HG03066 (cell line): ENCODE results near the gene NTM.

ENCODE experiments used
- ATAC-seq: cut with Tn5 transposase; IDR thresholded peaks from one replicate; pipeline ENCODE4 v1.9.1; 2021; ENCODE audit warnings: low read depth; ENCODE audit not compliant: unreplicated experiment

Gene NTM

GRCh38 chr11:131538322-131538721 lies 167.9 kb downstream of the NTM start:
- no peak for ATAC-seq

GRCh38 chr11:131540676-131541075 lies 170.3 kb downstream of the NTM start:
- no peak for ATAC-seq

GRCh38 chr11:131543389-131544025 lies 173.1 kb downstream of the NTM start:
- ATAC-seq, result no peak

- no peak for ATAC-seq
Measured at GRCh38 chr11:131544591-131544990, 174.2 kb downstream of the NTM start.

- no peak for ATAC-seq
Measured at GRCh38 chr11:131546218-131546895, 175.9 kb downstream of the NTM start.

- ATAC-seq, result no peak
Measured at GRCh38 chr11:131549099-131549498, 178.7 kb downstream of the NTM start.

GRCh38 chr11:131549770-131550169 lies 179.4 kb downstream of the NTM start:
- no peak for ATAC-seq

- ATAC-seq, result no peak
Measured at GRCh38 chr11:131560287-131560686, 189.9 kb downstream of the NTM start.

GRCh38 chr11:131561501-131561900 lies 191.1 kb downstream of the NTM start:
- no peak for ATAC-seq

GRCh38 chr11:131561972-131562371 lies 191.6 kb downstream of the NTM start:
- no peak for ATAC-seq

GRCh38 chr11:131568318-131568717 lies 197.9 kb downstream of the NTM start:
- no peak for ATAC-seq

- ATAC-seq, result no peak
Measured at GRCh38 chr11:131571571-131571970, 201.2 kb downstream of the NTM start.

GRCh38 chr11:131572423-131572822 lies 202.0 kb downstream of the NTM start:
- no peak for ATAC-seq

GRCh38 chr11:131579932-131580387 lies 209.5 kb downstream of the NTM start:
- ATAC-seq, result no peak

- ATAC-seq, result no peak
Measured at GRCh38 chr11:131580476-131580875, 210.1 kb downstream of the NTM start.

- no peak for ATAC-seq
Measured at GRCh38 chr11:131581046-131581445, 210.6 kb downstream of the NTM start.

- no peak for ATAC-seq
Measured at GRCh38 chr11:131582021-131582525, 211.7 kb downstream of the NTM start.

GRCh38 chr11:131583421-131583820 lies 213.0 kb downstream of the NTM start:
- ATAC-seq, result no peak

- ATAC-seq, result no peak
Measured at GRCh38 chr11:131583938-131584337, 213.5 kb downstream of the NTM start.

- ATAC-seq, result no peak
Measured at GRCh38 chr11:131584785-131585592, 214.6 kb downstream of the NTM start.

GRCh38 chr11:131588057-131588456 lies 217.6 kb downstream of the NTM start:
- no peak for ATAC-seq
